Common myeloid progenitor, CD34-positive (primary cell): ENCODE results near the gene PTPDC1.

Experiments used
- CTCF ChIA-PET: fragments of 350-600 bp; sonication (Branson Sonifier 250); formaldehyde crosslinking; loops from one replicate; lab custom pipeline; 2021; ENCODE audit warnings: antibody characterized with exemption; lab: Charles Lee
- POLR2A ChIA-PET: fragments of 350-600 bp; sonication (Branson Sonifier 250); formaldehyde crosslinking; loops from one replicate; lab custom pipeline; 2021; ENCODE audit warnings: antibody characterized with exemption; lab: Charles Lee
- DNase-seq, 3 donors: peaks; one replicate each; pipeline versions ENCODE4 v3.0.0 to v3.0.0-alpha.2; 2013
- H3K27ac ChIP-seq, 2 experiments: 1 replicate in 1 of 2; 2 replicates in 1 of 2; pipeline ENCODE4 v1.7.0; 2013; ENCODE audit warnings: inconsistent platforms in 2 of 2, low read length in 2 of 2, mild to moderate bottlenecking in 2 of 2, low read depth in 1 of 2, moderate library complexity in 1 of 2; ENCODE audit not compliant: severe bottlenecking in 2 of 2, insufficient read depth in 1 of 2, poor library complexity in 1 of 2
- H3K27me3 ChIP-seq, 5 experiments: replicated peaks in 2 of 5; 1 replicate in 3 of 5; 2 replicates in 2 of 5; pipeline versions ENCODE4 v1.6.1 to v1.7.0; 2013; ENCODE audit warnings: low read length in 4 of 5, mild to moderate bottlenecking in 2 of 5, moderate library complexity in 2 of 5, inconsistent platforms in 1 of 5; ENCODE audit not compliant: insufficient read depth in 5 of 5, control insufficient read depth in 4 of 5
- H3K36me3 ChIP-seq, 4 experiments: 1 replicate in 2 of 4; 2 replicates in 2 of 4; pipeline versions ENCODE4 v1.6.1 to v1.7.0; 2013; ENCODE audit warnings: low read length in 3 of 4, control low read depth in 1 of 4, mild to moderate bottlenecking in 1 of 4; ENCODE audit not compliant: control insufficient read depth in 4 of 4, insufficient read depth in 4 of 4
- H3K4me1 ChIP-seq, 4 experiments: 1 replicate in 3 of 4; 2 replicates in 1 of 4; pipeline versions ENCODE4 v1.6.1 to v1.7.1; 2013; ENCODE audit warnings: low read length in 3 of 4, mild to moderate bottlenecking in 3 of 4, control low read depth in 1 of 4, inconsistent platforms in 1 of 4, moderate library complexity in 1 of 4; ENCODE audit not compliant: control insufficient read depth in 4 of 4, insufficient read depth in 4 of 4; ENCODE audit errors: control extremely low read depth in 1 of 4
- H3K4me3 ChIP-seq, 7 experiments: 1 replicate in 4 of 7; 2 replicates in 3 of 7; pipeline versions ENCODE4 v1.5.1 to v1.7.0; 2013; ENCODE audit warnings: mild to moderate bottlenecking in 7 of 7, low read length in 6 of 7, moderate library complexity in 6 of 7, inconsistent platforms in 2 of 7, low read depth in 2 of 7, control low read depth in 1 of 7; ENCODE audit not compliant: insufficient read depth in 4 of 7, control insufficient read depth in 1 of 7; ENCODE audit errors: extremely low read depth in 1 of 7
- H3K9me3 ChIP-seq, 5 experiments: 1 replicate in 4 of 5; 2 replicates in 1 of 5; pipeline versions ENCODE4 v1.6.1 to v1.7.1; 2013; ENCODE audit warnings: low read length in 4 of 5, mild to moderate bottlenecking in 2 of 5, inconsistent platforms in 1 of 5, low read depth in 1 of 5, moderate library complexity in 1 of 5; ENCODE audit not compliant: control insufficient read depth in 4 of 5, insufficient read depth in 2 of 5; ENCODE audit errors: control extremely low read depth in 1 of 5
- WGBS: methylation state at CpG from one replicate; pipeline ENCODE4 v1.1.5; 2013; ENCODE audit not compliant: insufficient coverage; 5-methylcytosine and 5-hydroxymethylcytosine counted together

PTPDC1 gene

DNA sequence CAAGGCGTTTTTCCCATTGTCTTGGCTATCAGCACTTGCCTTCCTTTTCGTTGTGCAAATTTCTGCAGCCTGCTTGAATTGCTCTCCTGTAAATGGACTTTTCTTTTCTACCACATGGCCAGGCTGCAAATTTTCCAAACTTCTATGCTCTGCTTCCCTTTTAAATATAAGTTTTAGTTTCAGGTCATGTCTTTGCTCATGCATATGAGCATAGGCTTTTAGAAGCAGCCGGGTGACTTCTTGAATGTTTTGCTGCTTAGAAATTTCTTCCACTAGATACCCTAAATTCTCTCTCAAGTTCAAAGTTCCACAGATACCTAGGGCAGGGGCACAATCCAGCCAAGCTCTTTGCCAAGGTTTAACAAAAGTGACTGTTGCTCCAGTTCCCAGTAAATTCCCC, 22.4 kb upstream of the PTPDC1 start:
- Histone ChIP-seq H3K27ac (no peak overlapping the region), H3K36me3 (no peaks in the 10 kb centered on the region), H3K4me3 (no peak overlapping the region), H3K27me3 (no peaks in the 10 kb centered on the region), H3K4me1 (peaks cover 0 to 5% (median 0%) of the 10 kb centered on the region in 4 experiments), H3K9me3 (peaks cover 0 to 13% (median 7%) of the 10 kb centered on the region in 5 experiments)
- WGBS, result 94% methylated on average over 3 of the region's 3 CpGs
- no peak for DNase-seq
- ChIA-PET CTCF (interaction anchor here (0.6 to 3.1 kb wide), 2 partner anchors 63 to 152 kb away, joined by 3 to 18 read pairs; no protein-coding TSS in a partner anchor), POLR2A (no interaction called here)

GRCh38 chr9:94065535-94065961, 18.7 kb upstream of the PTPDC1 start:
- 0% methylated on average over 1 of the region's 2 CpGs for WGBS
- peaks cover 0 to 13% (median 7%) of the 10 kb centered on the region in 5 experiments for H3K9me3 ChIP-seq
- no peaks in the 10 kb centered on the region for H3K36me3 ChIP-seq
- no peak overlapping the region for H3K27ac ChIP-seq
- POLR2A ChIA-PET, result no interaction called here
- CTCF ChIA-PET, result interaction anchor here (0.9 to 5.8 kb wide), 14 partner anchors 10 to 152 kb away, joined by 3 to 132 read pairs (median 4); no protein-coding TSS in a partner anchor
- DNase-seq, result peak; percentile 85 to 92 (median 88)
- no peak overlapping the region for H3K4me3 ChIP-seq
- no peaks in the 10 kb centered on the region for H3K27me3 ChIP-seq
- peaks cover 0 to 7% (median 2%) of the 10 kb centered on the region in 4 experiments for H3K4me1 ChIP-seq

DNA sequence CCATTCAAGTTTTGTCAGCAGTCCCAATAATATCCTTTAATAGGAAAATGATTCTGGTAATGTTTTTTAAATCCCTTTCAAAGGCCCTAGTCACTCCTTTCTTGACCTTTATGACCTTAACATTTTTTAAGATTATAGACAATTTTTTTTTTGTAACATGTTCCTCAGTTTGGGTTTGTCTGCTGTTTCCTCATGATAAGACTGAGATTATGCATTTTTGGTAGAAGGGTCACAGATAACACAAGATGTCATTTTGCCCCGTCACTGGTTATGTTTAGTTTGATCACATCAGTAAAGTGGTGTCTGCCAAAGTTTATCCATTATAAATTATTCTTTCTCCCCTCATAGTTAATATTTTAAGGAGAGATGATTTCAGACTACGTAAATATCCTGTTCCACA, 16.0 kb upstream of the PTPDC1 start:
- ChIA-PET POLR2A (no interaction called here), CTCF (interaction anchor here (1.1 to 5.8 kb wide), 2 partner anchors 144 to 145 kb away, joined by 4 to 132 read pairs; no protein-coding TSS in a partner anchor)
- peaks cover 0 to 3% (median 0%) of the 10 kb centered on the region in 4 experiments for H3K36me3 ChIP-seq
- H3K9me3 ChIP-seq, result peaks cover 0 to 12% (median 3%) of the 10 kb centered on the region in 5 experiments
- no peak overlapping the region for H3K27ac ChIP-seq
- peak; percentile 26 to 79 (median 64) for DNase-seq
- H3K4me1 ChIP-seq, result peaks cover 0 to 7% (median 2%) of the 10 kb centered on the region in 4 experiments
- WGBS, result no CpG with 5 or more reads among the region's 2 CpGs
- H3K4me3 ChIP-seq, result no peak overlapping the region
- H3K27me3 ChIP-seq, result no peaks in the 10 kb centered on the region

- H3K27ac ChIP-seq, result no peak overlapping the region
- H3K36me3 ChIP-seq, result peaks cover 0 to 3% (median 0%) of the 10 kb centered on the region in 4 experiments
- POLR2A ChIA-PET, result no interaction called here
- DNase-seq, result no peak
- CTCF ChIA-PET, result no interaction called here
- no CpG with 5 or more reads among the region's 1 CpG for WGBS
- H3K27me3 ChIP-seq, result no peaks in the 10 kb centered on the region
- H3K4me1 ChIP-seq, result no peaks in the 10 kb centered on the region
- H3K4me3 ChIP-seq, result no peak overlapping the region
- H3K9me3 ChIP-seq, result peaks cover 0 to 3% (median 0%) of the 10 kb centered on the region in 5 experiments
These were observed 7.7 kb upstream of the PTPDC1 start for GRCh38 chr9:94076557-94076956.

DNA sequence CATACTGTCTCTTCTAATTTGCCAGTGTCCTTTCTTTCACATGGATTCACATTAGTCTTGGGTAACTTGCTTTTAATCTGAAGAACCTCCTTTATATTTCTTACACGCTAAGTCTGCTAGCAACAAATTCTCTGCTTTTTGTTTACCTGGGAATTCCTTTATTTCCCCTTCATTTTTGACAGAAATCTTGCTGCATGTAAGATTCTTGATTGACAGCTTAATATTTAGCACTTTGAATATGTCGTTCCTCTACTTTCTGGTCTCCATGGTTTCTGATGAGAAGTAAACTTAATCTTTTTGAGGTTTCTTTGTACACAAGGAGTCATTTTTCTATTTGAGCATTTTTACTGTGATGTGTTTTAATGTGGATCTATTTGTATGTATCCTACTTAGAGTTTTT, 6.2 kb upstream of the PTPDC1 start:
- no peak overlapping the region for H3K27ac ChIP-seq
- CTCF ChIA-PET, result interaction anchor here (1.3 kb wide), 1 partner anchor 134 kb away, joined by 3 read pairs; no protein-coding TSS in a partner anchor
- POLR2A ChIA-PET, result no interaction called here
- H3K27me3 ChIP-seq, result no peaks in the 10 kb centered on the region
- H3K36me3 ChIP-seq, result no peaks in the 10 kb centered on the region
- DNase-seq, result no peak
- H3K9me3 ChIP-seq, result no peaks in the 10 kb centered on the region
- no peak overlapping the region for H3K4me3 ChIP-seq
- no peaks in the 10 kb centered on the region for H3K4me1 ChIP-seq
- WGBS, result 0% methylated on average over 1 of the region's 2 CpGs

DNA sequence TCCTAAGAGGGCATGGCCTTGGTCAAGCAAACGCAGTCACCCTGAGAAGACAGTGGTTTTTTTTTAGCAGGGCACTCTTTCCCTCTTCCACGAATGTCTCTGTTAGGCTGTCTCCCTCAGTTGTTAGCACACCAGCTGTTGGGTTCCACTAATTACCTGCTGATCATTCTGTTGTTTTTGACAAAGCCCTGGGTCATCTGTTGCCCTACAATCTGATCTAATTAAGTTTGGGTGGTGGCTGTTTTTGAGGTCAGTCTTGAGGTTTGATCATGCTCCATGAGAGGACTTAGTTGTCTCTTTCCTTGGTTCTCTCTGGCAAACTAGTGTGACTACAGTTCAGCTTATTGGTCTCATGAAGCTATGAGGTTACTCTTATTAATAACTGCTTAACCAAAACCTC, 5.0 kb upstream of the PTPDC1 start:
- DNase-seq, result no peak
- 94% methylated on average over 2 of the region's 2 CpGs for WGBS
- CTCF ChIA-PET, result no interaction called here
- Histone ChIP-seq H3K4me1 (no peaks in the 10 kb centered on the region), H3K27me3 (no peaks in the 10 kb centered on the region), H3K4me3 (no peak overlapping the region), H3K36me3 (no peaks in the 10 kb centered on the region), H3K9me3 (no peaks in the 10 kb centered on the region), H3K27ac (no peak overlapping the region)
- POLR2A ChIA-PET, result no interaction called here

DNA sequence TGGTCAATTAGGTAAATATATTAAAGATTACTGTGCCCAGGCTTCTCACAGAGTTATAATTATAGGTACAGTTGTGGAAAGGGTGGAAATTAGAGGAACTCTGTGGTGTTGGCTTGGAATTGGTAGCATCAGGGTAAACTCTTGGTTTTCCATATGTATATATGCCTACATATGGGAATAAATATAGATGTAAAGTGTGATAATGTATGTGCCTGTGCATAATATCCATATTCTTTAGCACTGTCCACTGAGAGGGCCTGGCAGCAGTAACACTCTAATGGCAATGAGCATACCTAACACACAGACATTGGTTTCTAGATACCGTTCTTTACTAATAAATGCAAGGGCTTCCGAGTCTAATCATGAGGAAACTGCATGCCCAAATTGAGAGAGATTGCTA, 4.0 kb upstream of the PTPDC1 start:
- ChIA-PET CTCF (no interaction called here), POLR2A (no interaction called here)
- Histone ChIP-seq H3K27me3 (no peaks in the 10 kb centered on the region), H3K36me3 (peaks cover 0 to 2% (median 0%) of the 10 kb centered on the region in 4 experiments), H3K9me3 (no peaks in the 10 kb centered on the region), H3K4me3 (no peak overlapping the region), H3K4me1 (no peaks in the 10 kb centered on the region), H3K27ac (no peak overlapping the region)
- DNase-seq, result no peak
- 100% methylated on average over 2 of the region's 2 CpGs for WGBS
